NCI-H2227 treated with DMSO at 0.1 percent for 48 hours (cell line): ENCODE data around the gene DRC3.
"Not testable (repeated sequence)": the region's sequence is repeated elsewhere in the genome, so short reads cannot be mapped to it uniquely, and the experiment has no call there.

Experiments
- DNase-seq: peaks from one replicate; lab custom pipeline; 2025; lab: John Stamatoyannopoulos, UW

Gene DRC3

GRCh38 chr17:17994271-17995069, 21.8 kb downstream of the DRC3 start:
- no peak for DNase-seq

- DNase-seq, result not testable (repeated sequence)
These were observed 23.2 kb downstream of the DRC3 start for GRCh38 chr17:17995887-17996286.

GRCh38 chr17:17998934-17999333, 26.3 kb downstream of the DRC3 start:
- DNase-seq, result no peak

GRCh38 chr17:17999364-18000029, 26.8 kb downstream of the DRC3 start:
- no peak for DNase-seq

GRCh38 chr17:18000030-18000408, 27.4 kb downstream of the DRC3 start:
- no peak for DNase-seq

GRCh38 chr17:18002171-18002570, 29.5 kb downstream of the DRC3 start:
- no peak for DNase-seq

GRCh38 chr17:18004345-18004744, 31.7 kb downstream of the DRC3 start:
- DNase-seq, result no peak

GRCh38 chr17:18004884-18005305, 32.2 kb downstream of the DRC3 start:
- no peak for DNase-seq

GRCh38 chr17:18005496-18005895, 32.8 kb downstream of the DRC3 start:
- no peak for DNase-seq

- no peak for DNase-seq
These were observed 34.0 kb downstream of the DRC3 start for GRCh38 chr17:18006495-18007239.

- no peak for DNase-seq
These were observed 36.0 kb downstream of the DRC3 start for GRCh38 chr17:18008496-18009268.

GRCh38 chr17:18009609-18010420, 37.2 kb downstream of the DRC3 start:
- DNase-seq, result no peak

- DNase-seq, result no peak
These were observed 38.6 kb downstream of the DRC3 start for GRCh38 chr17:18011286-18011685.

GRCh38 chr17:18014006-18014405, 41.3 kb downstream of the DRC3 start:
- no peak for DNase-seq

- no peak for DNase-seq
These were observed 42.9 kb downstream of the DRC3 start for GRCh38 chr17:18015593-18015992.

GRCh38 chr17:18016426-18016825, 43.8 kb downstream of the DRC3 start:
- DNase-seq, result no peak

GRCh38 chr17:18017958-18018357, 45.3 kb downstream of the DRC3 start:
- DNase-seq, result no peak

- DNase-seq, result no peak
These were observed 45.8 kb downstream of the DRC3 start for GRCh38 chr17:18018411-18018921.

GRCh38 chr17:18019838-18020154, 47.1 kb downstream of the DRC3 start:
- no peak for DNase-seq

GRCh38 chr17:18020971-18021370, 48.3 kb downstream of the DRC3 start:
- DNase-seq, result no peak

- no peak for DNase-seq
These were observed 48.7 kb downstream of the DRC3 start for GRCh38 chr17:18021372-18021771.
